NCI-H187 treated with DMSO at 0.1 percent for 48 hours (cell line): ENCODE data around the gene PKIB.
"Not testable (repeated sequence)": the region's sequence is repeated elsewhere in the genome, so short reads cannot be mapped to it uniquely, and the experiment has no call there.

Experiments used
- DNase-seq: peaks from one replicate; lab custom pipeline; 2025; lab: John Stamatoyannopoulos, UW

Gene PKIB

GRCh38 chr6:122609881-122610689 lies at the start of gene PKIB:
PKIB (plus strand) TSS chr6:122610405; CDS start chr6:122717795, 107,390 bp downstream.
- no peak for DNase-seq

- DNase-seq: no peak
Measured at GRCh38 chr6:122563364-122564052, 46.7 kb upstream of the PKIB start.

- DNase-seq: no peak
Measured at GRCh38 chr6:122564230-122564629, 46.0 kb upstream of the PKIB start.

- DNase-seq: no peak
Measured at GRCh38 chr6:122565708-122566107, 44.5 kb upstream of the PKIB start.

GRCh38 chr6:122567034-122567433 lies 43.2 kb upstream of the PKIB start:
- DNase-seq: no peak

GRCh38 chr6:122568350-122568749 lies 41.9 kb upstream of the PKIB start:
- DNase-seq: no peak

GRCh38 chr6:122568797-122569221 lies 41.4 kb upstream of the PKIB start:
- DNase-seq: no peak

- no peak for DNase-seq
Measured at GRCh38 chr6:122569230-122569771, 40.9 kb upstream of the PKIB start.

- no peak for DNase-seq
Measured at GRCh38 chr6:122571888-122572287, 38.3 kb upstream of the PKIB start.

GRCh38 chr6:122576888-122577287 lies 33.3 kb upstream of the PKIB start:
- no peak for DNase-seq

GRCh38 chr6:122578961-122579360 lies 31.2 kb upstream of the PKIB start:
- DNase-seq: no peak

- DNase-seq: no peak
Measured at GRCh38 chr6:122580737-122581136, 29.5 kb upstream of the PKIB start.

GRCh38 chr6:122589115-122589514 lies 21.1 kb upstream of the PKIB start:
- DNase-seq: no peak

- not testable (repeated sequence) for DNase-seq
Measured at GRCh38 chr6:122598295-122598694, 11.9 kb upstream of the PKIB start.

- DNase-seq: no peak
Measured at GRCh38 chr6:122604676-122605075, 5.5 kb upstream of the PKIB start.

- no peak for DNase-seq
Measured at GRCh38 chr6:122610690-122611455, 668 bp downstream of the PKIB start.

- no peak for DNase-seq
Measured at GRCh38 chr6:122612838-122613237, 2.6 kb downstream of the PKIB start.

GRCh38 chr6:122614303-122614702 lies 4.1 kb downstream of the PKIB start:
- DNase-seq: no peak

GRCh38 chr6:122615409-122615808 lies 5.2 kb downstream of the PKIB start:
- no peak for DNase-seq

- DNase-seq: no peak
Measured at GRCh38 chr6:122616877-122617276, 6.7 kb downstream of the PKIB start.

GRCh38 chr6:122619309-122619708 lies 9.1 kb downstream of the PKIB start:
- no peak for DNase-seq

- no peak for DNase-seq
Measured at GRCh38 chr6:122620428-122620827, 10.2 kb downstream of the PKIB start.
